ENCODE results near the gene INPP1. TPM values are rescaled to one million over a fixed set of nuclear protein-coding genes. Genes with fewer than 3 reads are reported as not detected.
"Not testable (repeated sequence)": the region's sequence is repeated elsewhere in the genome, so short reads cannot be mapped to it uniquely, and the experiment has no call there.

INPP1 gene, protein sequence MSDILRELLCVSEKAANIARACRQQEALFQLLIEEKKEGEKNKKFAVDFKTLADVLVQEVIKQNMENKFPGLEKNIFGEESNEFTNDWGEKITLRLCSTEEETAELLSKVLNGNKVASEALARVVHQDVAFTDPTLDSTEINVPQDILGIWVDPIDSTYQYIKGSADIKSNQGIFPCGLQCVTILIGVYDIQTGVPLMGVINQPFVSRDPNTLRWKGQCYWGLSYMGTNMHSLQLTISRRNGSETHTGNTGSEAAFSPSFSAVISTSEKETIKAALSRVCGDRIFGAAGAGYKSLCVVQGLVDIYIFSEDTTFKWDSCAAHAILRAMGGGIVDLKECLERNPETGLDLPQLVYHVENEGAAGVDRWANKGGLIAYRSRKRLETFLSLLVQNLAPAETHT
- 2.7 TPM for polyA plus RNA-seq

DNA sequence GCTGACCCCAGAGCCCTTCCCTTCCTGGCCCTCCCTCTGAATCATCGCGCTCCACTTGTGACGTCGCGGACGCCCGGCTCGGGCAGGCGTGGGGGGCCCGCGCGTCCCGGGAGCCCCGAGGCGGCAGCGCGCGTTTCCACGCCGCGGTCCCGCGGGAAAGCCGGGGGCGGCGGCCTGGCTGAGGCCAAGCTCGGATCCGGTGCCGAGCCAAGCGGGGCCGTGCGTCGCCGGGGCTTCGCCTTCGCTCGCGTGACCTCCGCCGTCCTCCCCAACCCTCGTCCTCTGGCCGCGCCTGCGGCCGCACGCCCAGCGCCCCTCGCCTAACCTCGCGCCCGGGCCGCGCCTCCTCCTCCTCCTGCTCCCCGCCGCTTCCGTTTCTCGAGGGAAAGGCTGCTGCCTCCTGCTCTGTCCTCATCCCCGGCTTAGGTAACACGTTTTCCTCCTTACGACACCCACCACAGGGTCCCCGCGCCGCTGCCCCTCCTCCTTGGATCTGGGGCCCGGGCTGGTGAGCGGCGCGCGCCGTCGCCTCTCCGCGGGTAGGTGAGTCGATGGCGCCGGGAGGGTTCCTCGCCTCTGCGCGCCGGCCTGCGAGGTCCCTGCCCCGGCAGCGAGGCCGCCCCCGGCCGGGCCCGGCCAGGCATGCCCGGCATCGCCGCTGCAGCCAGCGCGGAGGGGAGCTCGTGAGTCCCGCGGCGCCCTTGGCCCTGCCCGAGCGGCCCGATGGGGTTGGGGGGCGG is at the start of gene INPP1:
TSS of gene INPP1 (plus strand) at position 54 of the 740 bp plus-strand sequence. CDS start 16,514 bp downstream, outside the sequence.
- Mint-ChIP-seq H3K36me3 (no peaks in the 10 kb centered on the region), H3K27ac (peak within 1 kb of the TSS in 1 of 3 donors; percentile 94), H3K4me3 (peak within 1 kb of the TSS; percentile 85 to 97 (median 91)), H3K27me3 (no peaks in the 10 kb centered on the region), H3K4me1 (peaks cover 9 to 12% (median 10%) of the 10 kb centered on the region in 3 donors), H3K9me3 (no peaks in the 10 kb centered on the region)

DNA sequence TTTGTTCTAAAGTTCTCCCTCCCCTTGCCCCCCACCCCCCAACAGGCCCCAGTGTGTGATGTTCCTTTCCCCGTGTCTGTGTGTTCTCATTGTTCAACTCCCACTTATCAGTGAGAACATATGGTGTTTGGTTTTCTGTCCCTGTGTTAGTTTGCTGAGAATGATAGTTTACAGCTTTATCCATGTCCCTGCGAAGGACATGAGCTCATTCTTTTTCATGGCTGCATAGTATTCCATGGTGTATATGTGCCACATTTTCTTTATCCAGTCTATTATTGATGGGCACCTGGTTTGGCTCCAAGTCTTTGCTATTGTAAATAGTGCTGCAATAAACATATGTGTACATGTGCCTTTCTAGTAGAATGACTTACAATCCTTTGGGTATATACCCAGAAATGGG is 45.5 kb upstream of the INPP1 start:
- H3K9me3 Mint-ChIP-seq, H3K27me3 Mint-ChIP-seq: not testable (repeated sequence)
- H3K36me3 Mint-ChIP-seq = peaks cover 19% of the 10 kb centered on the region

DNA sequence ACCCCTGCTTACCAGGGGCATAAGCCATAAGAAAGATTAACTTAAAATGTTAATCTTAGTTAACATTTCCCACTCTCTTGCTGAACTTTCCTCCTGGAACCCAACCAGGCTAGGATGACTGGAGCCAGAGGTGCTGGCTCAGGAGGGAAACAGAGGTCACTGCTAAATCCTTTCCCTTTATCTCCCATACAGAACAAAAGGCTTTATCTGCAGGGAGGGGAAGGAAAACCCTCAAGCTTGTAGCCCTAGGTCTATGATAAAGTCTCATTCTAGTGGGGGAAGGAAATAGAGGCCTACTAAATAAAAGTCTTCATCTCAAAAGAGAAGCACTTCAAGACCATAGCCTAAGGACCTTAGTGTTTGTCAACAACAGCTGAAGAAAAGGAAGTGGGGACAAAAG is 42.4 kb upstream of the INPP1 start:
- Mint-ChIP-seq H3K4me3 (no peak overlapping the region), H3K36me3 (peaks cover 18% of the 10 kb centered on the region), H3K9me3 (peaks cover 0 to 4% (median 0%) of the 10 kb centered on the region in 3 donors), H3K27me3 (no peaks in the 10 kb centered on the region), H3K4me1 (peaks cover 0 to 7% (median 2%) of the 10 kb centered on the region in 3 donors), H3K27ac (no peak overlapping the region)

More for the DNA sequence above, 45.5 kb upstream of the INPP1 start:
- not testable (repeated sequence) for H3K4me1 Mint-ChIP-seq, H3K27ac Mint-ChIP-seq
- H3K4me3 Mint-ChIP-seq = peak overlapping the region in 1 of 4 donors; percentile 19

DNA sequence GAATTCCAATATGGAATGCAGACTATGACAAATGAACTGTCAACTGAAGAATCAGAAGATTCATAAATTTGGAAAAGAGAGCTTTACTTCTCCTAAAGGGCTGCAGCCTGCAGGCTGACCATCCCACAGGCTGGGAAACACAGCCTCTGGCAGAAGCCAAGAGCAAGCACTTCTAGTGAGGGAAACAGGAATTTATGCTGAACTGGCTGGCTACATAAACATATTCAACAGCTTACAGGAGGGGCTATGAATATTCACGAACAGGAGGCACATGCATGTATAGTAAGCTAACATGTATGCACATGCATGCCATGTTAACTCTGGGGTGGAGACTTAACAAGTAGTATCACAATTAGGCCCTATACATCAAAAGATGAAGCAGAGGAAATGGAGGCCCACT is 41.3 kb upstream of the INPP1 start:
- Mint-ChIP-seq H3K36me3 (peaks cover 18% of the 10 kb centered on the region), H3K9me3 (peaks cover 0 to 4% (median 0%) of the 10 kb centered on the region in 3 donors), H3K27ac (no peak overlapping the region), H3K4me3 (no peak overlapping the region), H3K4me1 (peaks cover 0 to 8% (median 2%) of the 10 kb centered on the region in 3 donors), H3K27me3 (no peaks in the 10 kb centered on the region)

DNA sequence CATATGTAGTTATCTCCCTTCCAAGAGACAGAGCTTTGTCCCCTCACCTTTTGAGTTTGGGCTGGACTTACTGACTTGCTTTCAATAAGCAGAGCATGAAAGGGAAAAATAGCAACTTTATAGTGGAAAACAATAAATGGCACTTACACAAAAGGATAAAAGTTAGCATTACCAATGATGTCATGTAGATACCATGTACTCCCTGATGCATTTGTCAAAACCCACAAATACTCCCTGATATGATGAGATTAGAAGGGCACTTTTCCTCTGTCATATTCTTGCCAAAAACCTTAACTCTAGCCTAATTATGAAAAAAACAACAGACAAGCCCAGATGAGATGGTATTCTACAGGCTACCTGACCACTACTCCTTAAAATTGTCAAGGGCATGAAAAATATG is 39.7 kb upstream of the INPP1 start:
- H3K4me1 Mint-ChIP-seq = peaks cover 0 to 7% (median 2%) of the 10 kb centered on the region in 3 donors
- no peak overlapping the region for H3K4me3 Mint-ChIP-seq
- H3K36me3 Mint-ChIP-seq = peaks cover 16% of the 10 kb centered on the region
- H3K27me3 Mint-ChIP-seq = no peaks in the 10 kb centered on the region
- no peak overlapping the region for H3K27ac Mint-ChIP-seq
- peaks cover 0 to 4% (median 0%) of the 10 kb centered on the region in 3 donors for H3K9me3 Mint-ChIP-seq

DNA sequence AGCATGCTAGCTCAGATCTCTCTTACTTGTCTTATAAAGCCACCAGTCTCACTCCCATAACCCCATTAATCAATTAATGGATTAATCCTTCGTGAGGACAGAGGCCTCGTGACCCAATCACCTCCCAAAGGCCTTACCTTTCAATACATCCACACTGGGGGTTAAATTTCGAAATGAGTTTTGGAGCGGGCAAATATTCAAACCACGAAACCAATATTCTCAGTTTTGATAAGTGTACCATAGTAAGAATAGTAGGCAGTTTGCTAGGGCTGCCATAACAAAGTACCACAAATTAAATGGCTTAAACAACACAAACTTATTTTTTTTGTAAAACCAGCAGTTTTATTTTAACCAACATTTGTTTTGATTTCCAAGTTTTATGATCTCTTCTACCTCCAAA is 39.0 kb upstream of the INPP1 start:
- H3K4me3 Mint-ChIP-seq = no peak overlapping the region
- H3K36me3 Mint-ChIP-seq = peaks cover 16% of the 10 kb centered on the region
- no peaks in the 10 kb centered on the region for H3K27me3 Mint-ChIP-seq
- no peak overlapping the region for H3K27ac Mint-ChIP-seq
- peaks cover 0 to 7% (median 2%) of the 10 kb centered on the region in 3 donors for H3K4me1 Mint-ChIP-seq
- peaks cover 0 to 4% (median 0%) of the 10 kb centered on the region in 3 donors for H3K9me3 Mint-ChIP-seq

DNA sequence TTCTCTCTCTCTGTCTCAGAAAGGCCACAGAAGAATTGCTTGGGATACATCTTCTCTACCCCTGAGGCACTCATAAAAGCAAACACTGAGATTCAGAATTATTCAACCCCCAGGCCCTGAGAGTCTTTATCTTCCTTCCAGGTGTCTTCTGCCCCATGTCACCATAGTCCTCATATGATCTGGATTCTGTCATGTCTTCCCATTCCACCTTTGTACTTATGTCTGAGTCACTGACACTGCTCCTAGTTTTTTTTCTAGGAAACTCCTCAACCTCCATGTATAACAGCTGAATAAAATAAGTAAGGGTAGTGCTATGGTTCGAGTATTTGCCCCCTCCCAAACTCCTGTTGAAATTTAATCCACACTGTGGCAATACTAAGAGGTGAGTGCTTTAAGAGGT is 35.4 kb upstream of the INPP1 start:
- Mint-ChIP-seq H3K9me3 (no peaks in the 10 kb centered on the region), H3K4me3 (no peak overlapping the region), H3K4me1 (peaks cover 0 to 9% (median 2%) of the 10 kb centered on the region in 3 donors), H3K36me3 (peaks cover 17% of the 10 kb centered on the region), H3K27ac (no peak overlapping the region), H3K27me3 (no peaks in the 10 kb centered on the region)

DNA sequence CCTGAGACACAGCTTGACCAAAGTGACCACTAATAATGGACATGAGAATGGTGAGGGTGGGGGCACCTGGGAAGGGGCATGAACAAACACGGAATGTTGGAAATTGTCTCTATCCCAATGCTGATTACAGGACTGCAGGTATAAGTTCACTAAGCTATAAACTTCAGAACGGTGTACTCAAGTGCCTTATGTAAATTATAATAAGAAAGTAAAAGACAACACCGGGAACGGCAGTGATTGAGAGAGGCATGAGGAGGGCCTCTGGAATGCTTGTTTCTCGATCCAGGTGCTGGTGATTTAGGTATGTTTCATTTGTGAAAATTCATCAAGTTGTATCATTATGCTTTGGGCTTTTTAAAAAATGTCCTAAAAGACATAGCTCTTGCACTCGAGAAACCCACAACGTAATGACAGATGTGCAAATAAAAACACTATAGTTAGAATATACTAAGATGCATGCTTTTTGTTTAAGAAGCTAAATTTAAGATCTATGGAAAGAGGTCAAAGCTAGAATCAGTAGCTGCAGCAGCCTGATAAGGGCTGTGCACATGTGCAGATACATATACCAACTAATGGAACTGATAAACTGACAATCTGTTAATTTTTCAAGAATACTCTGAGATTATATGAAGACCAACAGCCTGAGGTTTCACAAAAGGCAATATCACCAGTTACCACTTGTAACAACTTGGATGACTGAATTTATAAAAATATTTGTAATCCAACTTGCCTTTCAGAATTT is 31.3 kb upstream of the INPP1 start:
- Mint-ChIP-seq H3K36me3 (peaks cover 14% of the 10 kb centered on the region), H3K27me3 (no peaks in the 10 kb centered on the region), H3K4me1 (peaks cover 11 to 18% (median 14%) of the 10 kb centered on the region in 3 donors), H3K4me3 (peak overlapping the region in 1 of 4 donors; percentile 32), H3K27ac (no peak overlapping the region), H3K9me3 (no peaks in the 10 kb centered on the region)

DNA sequence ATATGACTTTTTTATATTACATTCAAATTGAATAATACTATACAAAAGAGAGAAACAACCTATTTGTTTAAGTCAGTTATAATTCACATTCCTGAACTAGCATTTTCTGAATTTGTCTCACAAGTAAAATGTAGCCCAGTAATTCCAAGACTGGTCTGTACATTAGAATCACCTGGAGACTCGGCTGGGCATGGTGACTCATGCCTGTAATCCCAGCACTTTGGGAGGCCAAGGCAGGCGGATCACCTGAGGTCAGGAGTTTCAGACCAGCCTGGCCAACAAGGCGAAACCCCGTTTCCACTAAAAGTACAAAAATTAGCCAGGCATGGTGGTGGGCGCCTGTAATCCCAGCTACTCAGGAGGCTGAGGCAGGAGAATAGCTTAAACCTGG is 30.8 kb upstream of the INPP1 start:
- H3K27me3 Mint-ChIP-seq, H3K9me3 Mint-ChIP-seq, H3K4me3 Mint-ChIP-seq, H3K27ac Mint-ChIP-seq: not testable (repeated sequence)
- peaks cover 15% of the 10 kb centered on the region for H3K36me3 Mint-ChIP-seq
- H3K4me1 Mint-ChIP-seq = peaks cover 16 to 24% (median 19%) of the 10 kb centered on the region in 3 donors

DNA sequence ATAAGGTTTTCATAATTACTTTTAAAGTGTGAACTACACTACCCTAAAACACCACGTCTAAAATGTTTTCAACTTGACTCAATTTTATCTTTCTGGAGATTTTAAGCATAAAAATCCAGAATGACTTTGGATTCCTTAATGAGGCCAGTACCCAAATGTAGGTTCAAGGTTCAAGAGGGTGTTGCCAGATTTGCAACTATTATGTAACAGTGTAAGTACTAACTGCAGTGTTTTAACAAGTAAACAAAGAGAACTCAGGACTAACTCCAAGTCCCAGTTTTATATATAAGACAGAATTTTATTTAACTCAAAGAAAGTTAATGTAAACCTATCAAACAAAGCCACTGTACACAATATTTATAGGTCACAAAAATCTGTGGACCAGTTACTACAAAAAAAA is 29.5 kb upstream of the INPP1 start:
- Mint-ChIP-seq H3K4me3 (no peak overlapping the region), H3K4me1 (peaks cover 21 to 30% (median 22%) of the 10 kb centered on the region in 3 donors), H3K27ac (no peak overlapping the region)

DNA sequence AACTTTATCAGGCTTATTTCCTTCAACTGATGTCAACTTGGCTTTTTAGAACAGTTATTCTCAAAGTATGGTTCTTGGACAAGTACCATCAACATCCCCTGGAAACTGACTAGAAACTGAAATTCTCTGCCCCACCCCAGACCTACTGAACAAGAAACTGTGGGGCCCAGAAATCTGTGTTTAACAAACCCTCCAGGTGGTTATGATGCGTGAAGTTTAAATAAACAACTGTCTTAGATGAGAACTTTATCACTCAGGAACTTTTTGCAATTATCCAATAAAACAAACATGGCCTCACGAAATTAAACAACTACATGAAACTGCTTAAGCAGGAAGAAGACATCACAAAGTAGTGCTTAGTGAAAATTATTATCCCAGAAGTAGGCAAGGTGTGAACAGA is 28.1 kb upstream of the INPP1 start:
- peak overlapping the region in 1 of 3 donors; percentile 5 for H3K27ac Mint-ChIP-seq
- no peaks in the 10 kb centered on the region for H3K27me3 Mint-ChIP-seq
- no peaks in the 10 kb centered on the region for H3K9me3 Mint-ChIP-seq
- peaks cover 27 to 36% (median 29%) of the 10 kb centered on the region in 3 donors for H3K4me1 Mint-ChIP-seq
- peak overlapping the region in 1 of 4 donors; percentile 1 for H3K4me3 Mint-ChIP-seq
- H3K36me3 Mint-ChIP-seq = peaks cover 7% of the 10 kb centered on the region

More for the DNA sequence above, 29.5 kb upstream of the INPP1 start:
- Mint-ChIP-seq H3K36me3 (peaks cover 12% of the 10 kb centered on the region), H3K9me3 (no peaks in the 10 kb centered on the region), H3K27me3 (no peaks in the 10 kb centered on the region)

DNA sequence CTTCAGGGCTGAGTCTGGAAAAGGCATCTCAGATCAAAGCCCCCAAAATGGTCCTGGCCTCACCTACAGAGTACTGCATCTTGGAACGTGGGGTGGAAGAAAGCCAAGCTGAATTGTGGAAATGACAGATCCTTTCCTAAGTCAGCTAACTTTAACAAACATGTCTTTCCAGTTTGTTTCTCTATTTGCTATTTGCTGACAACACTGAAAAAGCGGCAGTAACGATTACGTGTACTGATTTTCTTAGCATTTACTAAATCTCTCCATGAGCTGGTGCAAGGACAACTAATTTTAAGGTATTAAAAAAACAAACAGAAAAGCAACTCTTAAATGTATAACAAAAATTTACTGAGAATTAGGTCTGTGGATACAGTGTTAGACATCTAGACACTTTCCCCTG is 24.9 kb upstream of the INPP1 start:
- no peaks in the 10 kb centered on the region for H3K9me3 Mint-ChIP-seq

DNA sequence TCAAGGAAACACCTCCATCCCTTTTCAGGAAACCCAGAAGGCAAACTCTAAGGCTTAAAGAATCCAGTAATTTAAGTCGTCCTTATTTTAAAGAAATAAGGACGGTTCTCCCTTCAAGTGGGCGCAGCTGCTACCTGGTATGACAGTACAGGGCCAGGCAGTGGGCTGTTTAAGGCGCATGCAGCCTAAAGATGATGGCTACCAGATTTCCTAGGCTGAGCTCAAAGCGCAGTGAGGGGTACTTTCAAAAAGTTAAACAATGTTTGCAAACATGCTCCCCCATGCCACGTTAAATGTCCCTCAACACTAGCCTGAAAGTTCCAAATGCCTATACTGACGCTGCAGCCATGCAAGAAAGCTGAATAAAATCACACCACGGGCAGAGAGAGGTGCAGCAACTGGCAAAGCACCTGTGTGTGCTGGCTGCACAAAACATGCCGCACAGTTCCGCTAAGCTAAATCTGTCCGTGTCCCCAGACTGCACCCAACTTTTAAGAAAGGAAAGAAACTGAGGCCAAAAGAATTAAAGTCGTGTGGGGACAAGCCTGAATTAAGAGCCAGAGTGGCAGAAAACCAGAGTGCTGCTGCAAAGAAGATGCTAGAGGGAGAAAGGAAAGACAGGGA is 24.3 kb upstream of the INPP1 start:
- Mint-ChIP-seq H3K4me1 (peaks cover 34 to 42% (median 34%) of the 10 kb centered on the region in 3 donors), H3K27me3 (no peaks in the 10 kb centered on the region), H3K36me3 (peaks cover 2% of the 10 kb centered on the region), H3K27ac (peak overlapping the region; percentile 36 to 99 (median 97)), H3K4me3 (peak overlapping the region; percentile 93 to 100 (median 98)), H3K9me3 (no peaks in the 10 kb centered on the region)

More for the DNA sequence above, 24.9 kb upstream of the INPP1 start:
- Mint-ChIP-seq H3K27ac (peak overlapping the region; percentile 36 to 99 (median 73)), H3K4me1 (peaks cover 34 to 42% (median 34%) of the 10 kb centered on the region in 3 donors), H3K27me3 (no peaks in the 10 kb centered on the region), H3K36me3 (peaks cover 2% of the 10 kb centered on the region), H3K4me3 (peak overlapping the region; percentile 93 to 100 (median 98))
